GM19025 (cell line): Measurements from ENCODE around the gene LENG9.
"Not testable (repeated sequence)": the region's sequence is repeated elsewhere in the genome, so short reads cannot be mapped to it uniquely, and the experiment has no call there.

Source experiments
- ATAC-seq: cut with Tn5 transposase; IDR thresholded peaks from one replicate; pipeline ENCODE4 v1.9.1; 2021; ENCODE audit warnings: mild to moderate bottlenecking, low read depth, moderate library complexity; ENCODE audit not compliant: unreplicated experiment

The LENG9 gene

GRCh38 chr19:54463531-54464043 lies at the start of gene LENG9:
Gene LENG9, minus strand, starts transcription at chr19:54463778. Its CDS starts 252 bp downstream, at chr19:54463526.
- peak; percentile 47 for ATAC-seq

GRCh38 chr19:54509200-54509940 lies 45.8 kb upstream of the LENG9 start:
- not testable (repeated sequence) for ATAC-seq

- not testable (repeated sequence) for ATAC-seq
Measured at GRCh38 chr19:54508487-54508886, 44.9 kb upstream of the LENG9 start.

- no peak for ATAC-seq
Measured at GRCh38 chr19:54507824-54508223, 44.2 kb upstream of the LENG9 start.

- ATAC-seq = not testable (repeated sequence)
Measured at GRCh38 chr19:54507038-54507717, 43.6 kb upstream of the LENG9 start.

GRCh38 chr19:54506079-54506478 lies 42.5 kb upstream of the LENG9 start:
- no peak for ATAC-seq

GRCh38 chr19:54505542-54505941 lies 42.0 kb upstream of the LENG9 start:
- not testable (repeated sequence) for ATAC-seq

GRCh38 chr19:54502518-54503048 lies 39.0 kb upstream of the LENG9 start, which contains the start of gene LAIR2:
Gene LAIR2, plus strand, starts transcription at chr19:54502831. Its CDS starts 88 bp downstream, at chr19:54502919.
- no peak for ATAC-seq

GRCh38 chr19:54498451-54498772 lies 34.8 kb upstream of the LENG9 start:
- not testable (repeated sequence) for ATAC-seq

GRCh38 chr19:54497747-54498450 lies 34.3 kb upstream of the LENG9 start:
- ATAC-seq = not testable (repeated sequence)

- ATAC-seq = not testable (repeated sequence)
Measured at GRCh38 chr19:54495284-54495683, 31.7 kb upstream of the LENG9 start.

- ATAC-seq = no peak
Measured at GRCh38 chr19:54493967-54494585, 30.5 kb upstream of the LENG9 start.

- not testable (repeated sequence) for ATAC-seq
Measured at GRCh38 chr19:54493056-54493455, 29.5 kb upstream of the LENG9 start.

GRCh38 chr19:54492568-54492967 lies 29.0 kb upstream of the LENG9 start:
- ATAC-seq = no peak

- no peak for ATAC-seq
Measured at GRCh38 chr19:54489766-54490165, 26.2 kb upstream of the LENG9 start.

GRCh38 chr19:54489341-54489740 lies 25.8 kb upstream of the LENG9 start:
- no peak for ATAC-seq

- ATAC-seq = no peak
Measured at GRCh38 chr19:54485851-54486250, 22.3 kb upstream of the LENG9 start.

- ATAC-seq = no peak
Measured at GRCh38 chr19:54484451-54484850, 20.9 kb upstream of the LENG9 start.

GRCh38 chr19:54482889-54483288 lies 19.3 kb upstream of the LENG9 start:
- ATAC-seq = no peak

- ATAC-seq = no peak
Measured at GRCh38 chr19:54481326-54481930, 17.9 kb upstream of the LENG9 start.
